A549 (cell line): Measurements from ENCODE around the gene GPR78. TPM values are rescaled to one million over a fixed set of nuclear protein-coding genes. Genes with fewer than 3 reads are reported as not detected.
A peak's percentile ranks its signal among the peaks of the same experiment; 100 is the strongest.

Experiments used
- ATAC-seq, 2 experiments: fragments of 200-7000 bp in 1 of 2; fragments of >200 bp in 1 of 2; cut with Nextera tagmentation in 1 of 2; cut with Tn5 transposase in 1 of 2; 3 replicates each; pipeline versions ENCODE4 v1.8.0 to v1.9.1; 2018 to 2020; ENCODE audit warnings: mild to moderate bottlenecking in 1 of 2, moderate library complexity in 1 of 2
- CTCF ChIA-PET: fragments of 300-600 bp; sonication (Branson Sonifier 250); formaldehyde crosslinking; extraction: SDS; loops from one replicate; lab custom pipeline; 2021; ENCODE audit warnings: antibody characterized with exemption, inconsistent platforms; lab: Yijun Ruan, JAX
- POLR2A ChIA-PET: fragments of 350-600 bp; formaldehyde crosslinking; extraction: SDS; loops from one replicate; lab custom pipeline; 2021; ENCODE audit warnings: antibody characterized with exemption, inconsistent platforms; lab: Yijun Ruan, JAX
- DNase-seq, 2 experiments: peaks; one replicate each; pipeline versions ENCODE4 v3.0.0 to v3.0.0-alpha.2; 2011 to 2016; ENCODE audit warnings: low read depth in 1 of 2, low spot score in 1 of 2
- FAIRE-seq: peaks from 2 replicates; lab custom pipeline; 2011; peaks lifted over from hg19 to GRCh38; lab: Jason Lieb, UNC
- H3K27ac ChIP-seq, 2 experiments: fragments of >200 bp; sonication (Bioruptor Twin); formaldehyde crosslinking; 3 replicates each; pipeline ENCODE4 v1.5.1; 2016 to 2017
- H3K4me1 ChIP-seq: fragments of >200 bp; sonication (Bioruptor Twin); formaldehyde crosslinking; 3 replicates; pipeline ENCODE4 v1.6.1; 2016
- H3K4me2 ChIP-seq: fragments of >200 bp; sonication (Bioruptor Twin); formaldehyde crosslinking; 3 replicates; pipeline ENCODE4 v1.6.1; 2016
- H3K4me3 ChIP-seq: fragments of >200 bp; sonication (Bioruptor Twin); formaldehyde crosslinking; 3 replicates; pipeline ENCODE4 v1.5.1; 2016
- H3K9me3 ChIP-seq: fragments of >200 bp; sonication (Bioruptor Twin); formaldehyde crosslinking; 3 replicates; pipeline ENCODE4 v1.6.1; 2016
- BHLHE40 ChIP-seq: IDR thresholded peaks from 2 replicates; pipeline ENCODE4 v1.6.1; 2012; ENCODE audit warnings: low read depth, low read length, inconsistent platforms
- CHD2 ChIP-seq: fragments of 150-350 bp; IDR thresholded peaks from 2 replicates; pipeline ENCODE4 v1.6.1; 2014; ENCODE audit warnings: low read length; ENCODE audit not compliant: partially characterized antibody
- CHD4 ChIP-seq: fragments of 200-600 bp; sonication (generic); IDR thresholded peaks from 2 replicates; pipeline ENCODE4 v1.6.1; 2016; ENCODE audit warnings: antibody characterized with exemption, mild to moderate bottlenecking, borderline replicate concordance
- EHF ChIP-seq: fragments of 250-450 bp; sonication (Bioruptor Pico); IDR thresholded peaks from 2 replicates; pipeline ENCODE4 v1.5.0; 2020; ENCODE audit warnings: mild to moderate bottlenecking
- EP300 ChIP-seq, 2 experiments: fragments of >200 bp; sonication (Bioruptor Twin); formaldehyde crosslinking; IDR thresholded peaks; 2 replicates in 1 of 2; 3 replicates in 1 of 2; pipeline ENCODE4 v1.6.1; 2016 to 2017
- FOSL2 ChIP-seq, 2 experiments: fragments of 450-650 bp in 1 of 2; fragments of >200 bp in 1 of 2; sonication (Bioruptor Twin) in 1 of 2; formaldehyde crosslinking; IDR thresholded peaks; 2 replicates each; pipeline versions ENCODE4 v1.5.0 to v1.6.1; 2016 to 2020; ENCODE audit warnings: mild to moderate bottlenecking in 1 of 2, moderate library complexity in 1 of 2
- GATA3 ChIP-seq: IDR thresholded peaks from 2 replicates; pipeline ENCODE4 v1.6.1; 2012; ENCODE audit warnings: borderline replicate concordance
- HOXA7 ChIP-seq: fragments of 250-450 bp; sonication (Bioruptor Pico); IDR thresholded peaks from 2 replicates; pipeline ENCODE4 v1.5.0; 2020; ENCODE audit warnings: mild to moderate bottlenecking, moderate library complexity
- JUNB ChIP-seq: fragments of >200 bp; sonication (Bioruptor Twin); formaldehyde crosslinking; IDR thresholded peaks from 2 replicates; pipeline ENCODE4 v1.6.1; 2016
- NR3C1 ChIP-seq: fragments of >200 bp; sonication (Bioruptor Twin); formaldehyde crosslinking; IDR thresholded peaks from 3 replicates; pipeline ENCODE4 v1.6.1; 2017
- RAD21 ChIP-seq, 2 experiments: fragments of >200 bp in 1 of 2; sonication (Bioruptor Twin) in 1 of 2; formaldehyde crosslinking in 1 of 2; IDR thresholded peaks in 1 of 2; conservative IDR thresholded peaks in 1 of 2; 2 replicates in 1 of 2; 3 replicates in 1 of 2; pipeline ENCODE4 v1.6.1; 2012 to 2018; ENCODE audit warnings: inconsistent platforms in 1 of 2
- RARB ChIP-seq: fragments of 250-450 bp; sonication (Bioruptor Pico); IDR thresholded peaks from 2 replicates; pipeline ENCODE4 v1.8.0; 2021; ENCODE audit warnings: mild to moderate bottlenecking, moderate library complexity
- WGBS: methylation state at CpG from one replicate; pipeline ENCODE4 v1.1.6; 2017; ENCODE audit errors: missing lambda C conversion rate; 5-methylcytosine and 5-hydroxymethylcytosine counted together
- polyA minus RNA-seq: library from RNA; depleted of rRNA, polyadenylated mRNA; stranded (reverse); fragments of >200 nt; gene quantifications from 2 replicates; pipeline ENCODE4 v1.2.3, GENCODE V29; 2011; rRNA and poly(A)+ RNA removed
- polyA plus RNA-seq, 4 experiments: library from polyadenylated mRNA; depleted of rRNA in 3 of 4; stranded (reverse); fragments of >200 nt; fragmentation: RNase III in 1 of 4; extraction: RNeasy Plus Mini Kit Qiagen cat#74134 plus additional on column Dnase treatment in 1 of 4; gene quantifications; 2 replicates in 3 of 4; 3 replicates in 1 of 4; pipeline ENCODE4 v1.2.3, GENCODE V29; 2011 to 2017
- TF ChIP-seq, protein P1 (sequence below): fragments of >200 bp; sonication (Bioruptor Twin); formaldehyde crosslinking; IDR thresholded peaks from 3 replicates; pipeline ENCODE4 v1.5.1; 2016
- TF ChIP-seq, protein P2 (sequence below): fragments of 200-600 bp; sonication (generic); IDR thresholded peaks from 2 replicates; pipeline ENCODE4 v1.6.1; 2016; ENCODE audit warnings: antibody characterized with exemption, mild to moderate bottlenecking, moderate library complexity
- TF ChIP-seq, protein P3 (sequence below): fragments of 250-450 bp; sonication (Bioruptor Pico); IDR thresholded peaks from 2 replicates; pipeline ENCODE4 v1.5.0; 2020; ENCODE audit warnings: low read depth, mild to moderate bottlenecking, moderate library complexity

The GPR78 gene, protein sequence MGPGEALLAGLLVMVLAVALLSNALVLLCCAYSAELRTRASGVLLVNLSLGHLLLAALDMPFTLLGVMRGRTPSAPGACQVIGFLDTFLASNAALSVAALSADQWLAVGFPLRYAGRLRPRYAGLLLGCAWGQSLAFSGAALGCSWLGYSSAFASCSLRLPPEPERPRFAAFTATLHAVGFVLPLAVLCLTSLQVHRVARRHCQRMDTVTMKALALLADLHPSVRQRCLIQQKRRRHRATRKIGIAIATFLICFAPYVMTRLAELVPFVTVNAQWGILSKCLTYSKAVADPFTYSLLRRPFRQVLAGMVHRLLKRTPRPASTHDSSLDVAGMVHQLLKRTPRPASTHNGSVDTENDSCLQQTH
- polyA plus RNA-seq (2011; rRNA removed) (not detected in 2 replicates), polyA plus RNA-seq (2017; fragmentation: RNase III; extraction: RNeasy Plus Mini Kit Qiagen cat#74134 plus additional on column Dnase treatment) (0.09 to 0.18 TPM (median 0.17 TPM) in 3 replicates), polyA minus RNA-seq (not detected in 2 replicates)
- polyA plus RNA-seq (2012; cell fraction: cytosol; rRNA removed), result 0.01 and 0.09 TPM in 2 replicates
- polyA plus RNA-seq (2012; cell fraction: nucleus; rRNA removed), result 0.55 and 0.59 TPM in 2 replicates

DNA sequence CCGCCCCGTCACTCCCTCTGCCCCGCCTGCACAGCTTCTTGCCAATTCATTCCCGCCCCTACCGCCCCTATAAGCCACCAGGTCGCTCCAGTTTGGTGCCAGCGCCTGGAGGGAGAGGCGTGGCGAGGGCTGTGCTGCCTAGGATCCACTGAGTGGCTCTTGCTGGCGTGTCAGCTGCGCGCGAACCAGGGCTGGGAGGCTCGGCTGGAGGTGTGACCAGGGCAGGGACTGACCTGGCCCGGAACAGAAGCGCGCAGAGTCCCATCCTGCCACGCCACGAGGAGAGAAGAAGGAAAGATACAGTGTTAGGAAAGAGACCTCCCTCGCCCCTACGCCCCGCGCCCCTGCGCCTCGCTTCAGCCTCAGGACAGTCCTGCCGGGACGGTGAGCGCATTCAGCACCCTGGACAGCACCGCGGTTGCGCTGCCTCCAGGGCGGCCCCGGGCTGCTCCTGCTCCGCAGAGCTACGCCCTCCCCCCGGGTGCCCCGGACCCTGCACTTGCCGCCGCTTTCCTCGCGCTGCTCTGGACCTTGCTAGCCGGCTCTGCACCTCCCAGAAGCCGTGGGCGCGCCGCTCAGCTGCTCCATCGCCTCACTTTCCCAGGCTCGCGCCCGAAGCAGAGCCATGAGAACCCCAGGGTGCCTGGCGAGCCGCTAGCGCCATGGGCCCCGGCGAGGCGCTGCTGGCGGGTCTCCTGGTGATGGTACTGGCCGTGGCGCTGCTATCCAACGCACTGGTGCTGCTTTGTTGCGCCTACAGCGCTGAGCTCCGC is at the start of gene GPR78:
GPR78 (plus strand) TSS at position 72 of the 773 bp plus-strand sequence; CDS start at position 663, 591 bp downstream.
- FAIRE-seq (no peak), ATAC-seq (peak; percentile 83 to 89), DNase-seq (peak in 1 of 2 experiments; percentile 33)
- no peaks in the 10 kb centered on the region for H3K4me1 ChIP-seq
- no peak within 1 kb of the TSS for H3K4me3 ChIP-seq
- WGBS, result 4% methylated on average over 13 of the region's 63 CpGs
- CTCF ChIA-PET, result interaction anchor here (0.7 to 1.1 kb wide), 2 partner anchors 112 to 337 kb away, joined by 3 read pairs; no protein-coding TSS in a partner anchor
- H3K4me2 ChIP-seq, result no peak within 1 kb of the TSS; the same call in 2 of the 3 replicates
- H3K9me3 ChIP-seq, result no peaks in the 10 kb centered on the region
- H3K27ac ChIP-seq, result no peak within 1 kb of the TSS
- TF ChIP-seq, protein P1, sequence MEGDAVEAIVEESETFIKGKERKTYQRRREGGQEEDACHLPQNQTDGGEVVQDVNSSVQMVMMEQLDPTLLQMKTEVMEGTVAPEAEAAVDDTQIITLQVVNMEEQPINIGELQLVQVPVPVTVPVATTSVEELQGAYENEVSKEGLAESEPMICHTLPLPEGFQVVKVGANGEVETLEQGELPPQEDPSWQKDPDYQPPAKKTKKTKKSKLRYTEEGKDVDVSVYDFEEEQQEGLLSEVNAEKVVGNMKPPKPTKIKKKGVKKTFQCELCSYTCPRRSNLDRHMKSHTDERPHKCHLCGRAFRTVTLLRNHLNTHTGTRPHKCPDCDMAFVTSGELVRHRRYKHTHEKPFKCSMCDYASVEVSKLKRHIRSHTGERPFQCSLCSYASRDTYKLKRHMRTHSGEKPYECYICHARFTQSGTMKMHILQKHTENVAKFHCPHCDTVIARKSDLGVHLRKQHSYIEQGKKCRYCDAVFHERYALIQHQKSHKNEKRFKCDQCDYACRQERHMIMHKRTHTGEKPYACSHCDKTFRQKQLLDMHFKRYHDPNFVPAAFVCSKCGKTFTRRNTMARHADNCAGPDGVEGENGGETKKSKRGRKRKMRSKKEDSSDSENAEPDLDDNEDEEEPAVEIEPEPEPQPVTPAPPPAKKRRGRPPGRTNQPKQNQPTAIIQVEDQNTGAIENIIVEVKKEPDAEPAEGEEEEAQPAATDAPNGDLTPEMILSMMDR, result no peak
- TF ChIP-seq, protein P2, sequence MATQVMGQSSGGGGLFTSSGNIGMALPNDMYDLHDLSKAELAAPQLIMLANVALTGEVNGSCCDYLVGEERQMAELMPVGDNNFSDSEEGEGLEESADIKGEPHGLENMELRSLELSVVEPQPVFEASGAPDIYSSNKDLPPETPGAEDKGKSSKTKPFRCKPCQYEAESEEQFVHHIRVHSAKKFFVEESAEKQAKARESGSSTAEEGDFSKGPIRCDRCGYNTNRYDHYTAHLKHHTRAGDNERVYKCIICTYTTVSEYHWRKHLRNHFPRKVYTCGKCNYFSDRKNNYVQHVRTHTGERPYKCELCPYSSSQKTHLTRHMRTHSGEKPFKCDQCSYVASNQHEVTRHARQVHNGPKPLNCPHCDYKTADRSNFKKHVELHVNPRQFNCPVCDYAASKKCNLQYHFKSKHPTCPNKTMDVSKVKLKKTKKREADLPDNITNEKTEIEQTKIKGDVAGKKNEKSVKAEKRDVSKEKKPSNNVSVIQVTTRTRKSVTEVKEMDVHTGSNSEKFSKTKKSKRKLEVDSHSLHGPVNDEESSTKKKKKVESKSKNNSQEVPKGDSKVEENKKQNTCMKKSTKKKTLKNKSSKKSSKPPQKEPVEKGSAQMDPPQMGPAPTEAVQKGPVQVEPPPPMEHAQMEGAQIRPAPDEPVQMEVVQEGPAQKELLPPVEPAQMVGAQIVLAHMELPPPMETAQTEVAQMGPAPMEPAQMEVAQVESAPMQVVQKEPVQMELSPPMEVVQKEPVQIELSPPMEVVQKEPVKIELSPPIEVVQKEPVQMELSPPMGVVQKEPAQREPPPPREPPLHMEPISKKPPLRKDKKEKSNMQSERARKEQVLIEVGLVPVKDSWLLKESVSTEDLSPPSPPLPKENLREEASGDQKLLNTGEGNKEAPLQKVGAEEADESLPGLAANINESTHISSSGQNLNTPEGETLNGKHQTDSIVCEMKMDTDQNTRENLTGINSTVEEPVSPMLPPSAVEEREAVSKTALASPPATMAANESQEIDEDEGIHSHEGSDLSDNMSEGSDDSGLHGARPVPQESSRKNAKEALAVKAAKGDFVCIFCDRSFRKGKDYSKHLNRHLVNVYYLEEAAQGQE, result peak; percentile 93
- POLR2A ChIA-PET, result no interaction called here

DNA sequence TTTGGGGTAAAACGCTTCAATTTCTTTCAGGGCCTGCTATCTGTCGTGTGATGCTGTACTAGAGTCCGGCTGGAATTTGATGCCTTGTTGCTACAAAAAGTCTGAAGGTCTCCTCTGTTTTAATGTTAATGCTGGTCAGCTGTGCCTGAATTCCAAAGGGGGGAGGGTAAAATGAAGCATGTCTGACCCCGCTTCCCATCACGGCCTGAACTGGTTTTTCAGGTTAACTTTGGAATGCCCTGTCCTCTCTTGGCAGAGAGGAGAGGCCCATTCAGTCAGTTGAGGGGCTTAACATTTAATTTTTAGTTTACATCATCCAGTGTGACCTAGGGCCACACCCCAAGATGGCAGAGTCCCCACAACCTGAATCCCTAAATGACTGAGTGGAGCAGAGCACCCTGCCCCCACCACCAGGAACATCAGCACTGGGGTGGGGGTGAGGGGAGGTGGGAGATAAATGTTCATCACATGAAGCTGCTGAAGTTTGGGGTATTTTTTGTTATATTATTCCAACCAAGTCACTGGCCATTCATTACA is 47.9 kb upstream of the GPR78 start:
- CTCF ChIA-PET, result no interaction called here
- Histone ChIP-seq H3K4me2 (no peak overlapping the region), H3K27ac (no peak overlapping the region), H3K9me3 (no peaks in the 10 kb centered on the region), H3K4me3 (no peak overlapping the region), H3K4me1 (peaks cover 7% of the 10 kb centered on the region; the same call in 1 of the 3 replicates)
- 78% methylated on average over 5 of the region's 5 CpGs for WGBS
- ATAC-seq, result no peak
- DNase-seq, result no peak
- POLR2A ChIA-PET, result no interaction called here
- TF ChIP-seq CHD2, result no peak
- no peak for TF ChIP-seq GATA3
- no peak for TF ChIP-seq BHLHE40
- no peak for FAIRE-seq

DNA sequence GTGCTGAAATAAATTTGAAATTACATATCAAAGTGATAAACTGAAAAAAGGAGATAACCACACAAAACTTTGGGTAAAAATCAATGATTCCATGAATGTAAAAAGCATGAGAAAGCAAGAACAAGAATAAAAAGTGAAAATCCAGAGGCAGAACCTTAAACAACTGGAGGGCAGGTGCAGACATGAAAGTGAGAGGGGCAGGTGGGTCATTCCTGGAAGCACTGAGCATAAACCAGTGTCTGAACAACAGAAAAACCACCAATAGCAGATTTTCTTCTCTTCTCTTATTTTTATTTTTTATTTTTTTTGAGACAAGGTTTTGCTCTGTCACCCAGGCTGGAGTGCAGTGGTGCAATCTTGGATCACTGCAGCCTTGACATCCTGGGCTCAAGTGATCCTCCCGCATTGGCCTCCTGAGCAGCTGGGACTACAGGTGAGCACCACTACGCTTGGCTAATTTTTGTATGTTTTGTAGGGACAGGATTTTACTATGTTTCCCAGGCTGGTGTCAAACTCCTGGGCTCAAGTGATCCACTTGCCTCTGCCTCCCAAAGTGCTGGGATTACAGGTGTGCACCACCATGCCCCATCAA is 46.8 kb upstream of the GPR78 start:
- CTCF ChIA-PET, result interaction anchor here (0.7 kb wide), 1 partner anchor 267 kb away, joined by 3 read pairs; no protein-coding TSS in a partner anchor
- POLR2A ChIA-PET, result no interaction called here
- TF ChIP-seq, protein P2, result no peak
- TF ChIP-seq RARB, result no peak
- TF ChIP-seq HOXA7, result no peak
- no peak for TF ChIP-seq GATA3
- TF ChIP-seq NR3C1, result no peak
- TF ChIP-seq EP300 (IDR thresholded peaks at IDR 0.05), result no peak
- TF ChIP-seq EHF (CRISPR knock-in tag), result no peak
- TF ChIP-seq CHD4, result no peak
- no peak for TF ChIP-seq RAD21 (conservative IDR thresholded peaks at IDR 0.05 in 1 of 2, IDR thresholded peaks at IDR 0.05 in 1 of 2)
- TF ChIP-seq FOSL2 (IDR thresholded peaks at IDR 0.05), result no peak
- no peak for TF ChIP-seq FOSL2 (CRISPR knock-in tag; IDR thresholded peaks at IDR 0.05)
- TF ChIP-seq JUNB, result no peak
- TF ChIP-seq, protein P3, sequence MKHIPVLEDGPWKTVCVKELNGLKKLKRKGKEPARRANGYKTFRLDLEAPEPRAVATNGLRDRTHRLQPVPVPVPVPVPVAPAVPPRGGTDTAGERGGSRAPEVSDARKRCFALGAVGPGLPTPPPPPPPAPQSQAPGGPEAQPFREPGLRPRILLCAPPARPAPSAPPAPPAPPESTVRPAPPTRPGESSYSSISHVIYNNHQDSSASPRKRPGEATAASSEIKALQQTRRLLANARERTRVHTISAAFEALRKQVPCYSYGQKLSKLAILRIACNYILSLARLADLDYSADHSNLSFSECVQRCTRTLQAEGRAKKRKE, result no peak

More for the DNA sequence above, 46.8 kb upstream of the GPR78 start:
- Histone ChIP-seq H3K27ac (no peak overlapping the region), H3K9me3 (no peaks in the 10 kb centered on the region), H3K4me1 (peaks cover 17% of the 10 kb centered on the region), H3K4me3 (no peak overlapping the region), H3K4me2 (no peak overlapping the region)
- no peak for ATAC-seq
- no peak for DNase-seq
- 100% methylated on average over 2 of the region's 2 CpGs for WGBS
- no peak for FAIRE-seq
